Measurements from ENCODE around the gene ALDH3B2.
A peak's percentile ranks its signal among the peaks of the same experiment; 100 is the strongest.

ALDH3B2 gene

GRCh38 chr11:67666303-67666645, 8.1 kb downstream of the ALDH3B2 start:
- Histone ChIP-seq H2BK5ac (ENCODE audit: low read length) (no peak overlapping the region), H4K8ac (ENCODE audit: low read depth, low read length) (no peak overlapping the region), H3K23ac (ENCODE audit: low read length) (no peak overlapping the region), H2AK5ac (ENCODE audit: low read length) (no peak overlapping the region), H3K4me2 (ENCODE audit: low read length) (no peak overlapping the region), H3K9ac (ENCODE audit: low read length) (no peak overlapping the region), H3K4me3 (ENCODE audit: low read length) (no peak overlapping the region), H3K36me3 (ENCODE audit: control insufficient read depth, insufficient read depth, low read length) (no peaks in the 10 kb centered on the region), H3K4ac (ENCODE audit: low read depth, low read length) (no peak overlapping the region), H3K27me3 (ENCODE audit: insufficient read depth, low read length, poor library complexity) (no peaks in the 10 kb centered on the region), H3K18ac (ENCODE audit: low read length) (no peak overlapping the region), H3K4me1 (ENCODE audit: control insufficient read depth, low read depth, low read length) (no peaks in the 10 kb centered on the region), H4K5ac (ENCODE audit: low read length) (no peak overlapping the region), H2BK120ac (ENCODE audit: low read depth, low read length) (no peak overlapping the region), H3K27ac (ENCODE audit: low read depth, low read length) (no peak overlapping the region), H3K79me1 (ENCODE audit: low read length) (no peaks in the 10 kb centered on the region), H3K79me2 (ENCODE audit: control insufficient read depth, insufficient read depth, low read length) (no peaks in the 10 kb centered on the region), H3K56ac (ENCODE audit: low read length) (no peak overlapping the region), H2BK15ac (replicated peaks; ENCODE audit: low read depth) (no peak overlapping the region)
- no peak for DNase-seq
- WGBS (ENCODE audit: extremely low coverage, insufficient coverage, low lambda C conversion rate) = no CpG with 5 or more reads among the region's 11 CpGs

GRCh38 chr11:67665541-67666302, 8.7 kb downstream of the ALDH3B2 start:
- no peaks in the 10 kb centered on the region for H3K36me3 ChIP-seq (ENCODE audit: control insufficient read depth, insufficient read depth, low read length)
- no CpG with 5 or more reads among the region's 24 CpGs for WGBS (ENCODE audit: extremely low coverage, insufficient coverage, low lambda C conversion rate)
- no peak overlapping the region for H4K8ac ChIP-seq (ENCODE audit: low read depth, low read length)
- no peak overlapping the region for H3K4ac ChIP-seq (ENCODE audit: low read depth, low read length)
- no peak overlapping the region for H3K9ac ChIP-seq (ENCODE audit: low read length)
- no peaks in the 10 kb centered on the region for H3K79me2 ChIP-seq (ENCODE audit: control insufficient read depth, insufficient read depth, low read length)
- no peak overlapping the region for H2AK5ac ChIP-seq (ENCODE audit: low read length)
- H3K79me1 ChIP-seq (ENCODE audit: low read length) = no peaks in the 10 kb centered on the region
- no peak overlapping the region for H3K18ac ChIP-seq (ENCODE audit: low read length)
- H3K4me2 ChIP-seq (ENCODE audit: low read length) = no peak overlapping the region
- no peaks in the 10 kb centered on the region for H3K27me3 ChIP-seq (ENCODE audit: insufficient read depth, low read length, poor library complexity)
- no peak overlapping the region for H2BK5ac ChIP-seq (ENCODE audit: low read length)
- H3K27ac ChIP-seq (ENCODE audit: low read depth, low read length) = no peak overlapping the region
- H3K4me3 ChIP-seq (ENCODE audit: low read length) = no peak overlapping the region
- H2BK120ac ChIP-seq (ENCODE audit: low read depth, low read length) = no peak overlapping the region
- no peak overlapping the region for H3K23ac ChIP-seq (ENCODE audit: low read length)
- H3K56ac ChIP-seq (ENCODE audit: low read length) = no peak overlapping the region
- DNase-seq = no peak
- H2BK15ac ChIP-seq (replicated peaks; ENCODE audit: low read depth) = no peak overlapping the region
- no peaks in the 10 kb centered on the region for H3K4me1 ChIP-seq (ENCODE audit: control insufficient read depth, low read depth, low read length)
- H4K5ac ChIP-seq (ENCODE audit: low read length) = no peak overlapping the region

GRCh38 chr11:67664696-67665540, 9.5 kb downstream of the ALDH3B2 start:
- Histone ChIP-seq H2AK5ac (ENCODE audit: low read length) (no peak overlapping the region), H3K4ac (ENCODE audit: low read depth, low read length) (no peak overlapping the region), H3K4me2 (ENCODE audit: low read length) (no peak overlapping the region), H3K79me1 (ENCODE audit: low read length) (no peaks in the 10 kb centered on the region), H3K18ac (ENCODE audit: low read length) (no peak overlapping the region), H2BK15ac (replicated peaks; ENCODE audit: low read depth) (no peak overlapping the region), H3K4me1 (ENCODE audit: control insufficient read depth, low read depth, low read length) (no peaks in the 10 kb centered on the region), H3K27me3 (ENCODE audit: insufficient read depth, low read length, poor library complexity) (no peaks in the 10 kb centered on the region), H4K5ac (ENCODE audit: low read length) (no peak overlapping the region), H4K8ac (ENCODE audit: low read depth, low read length) (no peak overlapping the region), H2BK5ac (ENCODE audit: low read length) (no peak overlapping the region), H3K23ac (ENCODE audit: low read length) (no peak overlapping the region), H3K9ac (ENCODE audit: low read length) (no peak overlapping the region), H3K4me3 (ENCODE audit: low read length) (no peak overlapping the region), H3K27ac (ENCODE audit: low read depth, low read length) (no peak overlapping the region), H3K79me2 (ENCODE audit: control insufficient read depth, insufficient read depth, low read length) (no peaks in the 10 kb centered on the region), H2BK120ac (ENCODE audit: low read depth, low read length) (no peak overlapping the region), H3K56ac (ENCODE audit: low read length) (peak overlapping the region; percentile 7), H3K36me3 (ENCODE audit: control insufficient read depth, insufficient read depth, low read length) (no peaks in the 10 kb centered on the region)
- no peak for DNase-seq
- no CpG with 5 or more reads among the region's 33 CpGs for WGBS (ENCODE audit: extremely low coverage, insufficient coverage, low lambda C conversion rate)

GRCh38 chr11:67664213-67664585, 10.2 kb downstream of the ALDH3B2 start:
- H3K79me2 ChIP-seq (ENCODE audit: control insufficient read depth, insufficient read depth, low read length) = no peaks in the 10 kb centered on the region
- no peak overlapping the region for H4K5ac ChIP-seq (ENCODE audit: low read length)
- no peak overlapping the region for H3K56ac ChIP-seq (ENCODE audit: low read length)
- no peak overlapping the region for H3K4ac ChIP-seq (ENCODE audit: low read depth, low read length)
- no peak overlapping the region for H2BK15ac ChIP-seq (replicated peaks; ENCODE audit: low read depth)
- H3K4me3 ChIP-seq (ENCODE audit: low read length) = no peak overlapping the region
- H3K23ac ChIP-seq (ENCODE audit: low read length) = no peak overlapping the region
- no peaks in the 10 kb centered on the region for H3K36me3 ChIP-seq (ENCODE audit: control insufficient read depth, insufficient read depth, low read length)
- H3K4me1 ChIP-seq (ENCODE audit: control insufficient read depth, low read depth, low read length) = no peaks in the 10 kb centered on the region
- no peak overlapping the region for H3K9ac ChIP-seq (ENCODE audit: low read length)
- no peak overlapping the region for H2AK5ac ChIP-seq (ENCODE audit: low read length)
- no peak overlapping the region for H2BK5ac ChIP-seq (ENCODE audit: low read length)
- H3K79me1 ChIP-seq (ENCODE audit: low read length) = no peaks in the 10 kb centered on the region
- no peak overlapping the region for H3K18ac ChIP-seq (ENCODE audit: low read length)
- no peak overlapping the region for H3K27ac ChIP-seq (ENCODE audit: low read depth, low read length)
- no peaks in the 10 kb centered on the region for H3K27me3 ChIP-seq (ENCODE audit: insufficient read depth, low read length, poor library complexity)
- no CpG with 5 or more reads among the region's 16 CpGs for WGBS (ENCODE audit: extremely low coverage, insufficient coverage, low lambda C conversion rate)
- H2BK120ac ChIP-seq (ENCODE audit: low read depth, low read length) = no peak overlapping the region
- no peak overlapping the region for H4K8ac ChIP-seq (ENCODE audit: low read depth, low read length)
- H3K4me2 ChIP-seq (ENCODE audit: low read length) = no peak overlapping the region
- DNase-seq = no peak

- H3K23ac ChIP-seq (ENCODE audit: low read length) = no peak overlapping the region
- no peaks in the 10 kb centered on the region for H3K79me2 ChIP-seq (ENCODE audit: control insufficient read depth, insufficient read depth, low read length)
- H3K27me3 ChIP-seq (ENCODE audit: insufficient read depth, low read length, poor library complexity) = no peaks in the 10 kb centered on the region
- H3K4me3 ChIP-seq (ENCODE audit: low read length) = no peak overlapping the region
- no peaks in the 10 kb centered on the region for H3K79me1 ChIP-seq (ENCODE audit: low read length)
- no peak overlapping the region for H3K56ac ChIP-seq (ENCODE audit: low read length)
- H3K4ac ChIP-seq (ENCODE audit: low read depth, low read length) = no peak overlapping the region
- no peaks in the 10 kb centered on the region for H3K4me1 ChIP-seq (ENCODE audit: control insufficient read depth, low read depth, low read length)
- no peak overlapping the region for H3K9ac ChIP-seq (ENCODE audit: low read length)
- no CpG with 5 or more reads among the region's 22 CpGs for WGBS (ENCODE audit: extremely low coverage, insufficient coverage, low lambda C conversion rate)
- DNase-seq = no peak
- no peak overlapping the region for H2AK5ac ChIP-seq (ENCODE audit: low read length)
- no peak overlapping the region for H2BK15ac ChIP-seq (replicated peaks; ENCODE audit: low read depth)
- H3K4me2 ChIP-seq (ENCODE audit: low read length) = no peak overlapping the region
- H3K36me3 ChIP-seq (ENCODE audit: control insufficient read depth, insufficient read depth, low read length) = no peaks in the 10 kb centered on the region
- no peak overlapping the region for H2BK5ac ChIP-seq (ENCODE audit: low read length)
- H3K27ac ChIP-seq (ENCODE audit: low read depth, low read length) = no peak overlapping the region
- no peak overlapping the region for H4K8ac ChIP-seq (ENCODE audit: low read depth, low read length)
- no peak overlapping the region for H4K5ac ChIP-seq (ENCODE audit: low read length)
- H2BK120ac ChIP-seq (ENCODE audit: low read depth, low read length) = no peak overlapping the region
- H3K18ac ChIP-seq (ENCODE audit: low read length) = no peak overlapping the region
Observed at GRCh38 chr11:67663532-67664212, 10.8 kb downstream of the ALDH3B2 start.
